WTC11 (cell line): Measurements from ENCODE around the gene FCER1G. TPM values are rescaled to one million over a fixed set of nuclear protein-coding genes. Genes with fewer than 3 reads are reported as not detected.

Source experiments
- ATAC-seq: fragments of 200-7000 bp; cut with Tn5 transposase; 2 replicates; pipeline ENCODE4 v1.10.0; 2021; ENCODE audit warnings: mild to moderate bottlenecking, moderate library complexity
- CTCF ChIA-PET: fragments of 300-600 bp; sonication (Branson Sonifier 250); formaldehyde crosslinking; loops from one replicate; lab custom pipeline; 2021; ENCODE audit warnings: antibody characterized with exemption; lab: Charles Lee
- POLR2A ChIA-PET: fragments of 350-600 bp; sonication (Branson Sonifier 250); formaldehyde crosslinking; loops from one replicate; lab custom pipeline; 2021; ENCODE audit warnings: antibody characterized with exemption; lab: Charles Lee
- DNase-seq: peaks from one replicate; pipeline ENCODE4 v3.0.0; 2021; ENCODE audit warnings: low spot score
- H3K27ac Mint-ChIP-seq: 2 replicates; pipeline ENCODE4 v1.8.0; 2021; ENCODE audit warnings: mixed read lengths
- H3K27me3 Mint-ChIP-seq: 2 replicates; pipeline ENCODE4 v1.8.0; 2021; ENCODE audit warnings: low read depth, mild to moderate bottlenecking, moderate library complexity, mixed read lengths
- H3K36me3 Mint-ChIP-seq: 2 replicates; pipeline ENCODE4 v1.8.0; 2021; ENCODE audit warnings: mixed read lengths
- H3K4me1 Mint-ChIP-seq: 2 replicates; pipeline ENCODE4 v1.8.0; 2022; ENCODE audit warnings: mixed read lengths
- H3K4me3 Mint-ChIP-seq: 2 replicates; pipeline ENCODE4 v1.8.0; 2021; ENCODE audit warnings: mild to moderate bottlenecking, moderate library complexity, mixed read lengths
- H3K9me3 Mint-ChIP-seq: 2 replicates; pipeline ENCODE4 v1.8.0; 2021; ENCODE audit warnings: mixed read lengths
- AFF4 ChIP-seq: sonication (generic); formaldehyde crosslinking; IDR thresholded peaks from 2 replicates; pipeline ENCODE4 v1.8.1; 2023; ENCODE audit warnings: mild to moderate bottlenecking, missing genetic modification reagents, borderline replicate concordance
- ATF2 ChIP-seq: sonication (generic); formaldehyde crosslinking; IDR thresholded peaks from 2 replicates; pipeline ENCODE4 v1.8.1; 2022; ENCODE audit warnings: low read depth, missing genetic modification reagents, borderline replicate concordance
- CDX4 ChIP-seq: fragments of 250-450 bp; sonication (Bioruptor Pico); IDR thresholded peaks from 2 replicates; pipeline ENCODE4 v1.9.0; 2021; ENCODE audit warnings: moderate library complexity, mild to moderate bottlenecking, inconsistent platforms, borderline replicate concordance
- CREB1 ChIP-seq: sonication (generic); formaldehyde crosslinking; IDR thresholded peaks from 2 replicates; pipeline ENCODE4 v1.8.0; 2023; ENCODE audit warnings: mild to moderate bottlenecking, missing genetic modification reagents
- CREM ChIP-seq: sonication (generic); formaldehyde crosslinking; IDR thresholded peaks from 2 replicates; pipeline ENCODE4 v1.8.1; 2022; ENCODE audit warnings: mild to moderate bottlenecking, missing genetic modification reagents, moderate library complexity
- ESRRA ChIP-seq: sonication (generic); formaldehyde crosslinking; IDR thresholded peaks from 2 replicates; pipeline ENCODE4 v1.8.1; 2022; ENCODE audit warnings: mild to moderate bottlenecking, missing genetic modification reagents, borderline replicate concordance
- FOXJ3 ChIP-seq: sonication (generic); formaldehyde crosslinking; IDR thresholded peaks from 2 replicates; pipeline ENCODE4 v1.9.0; 2021; ENCODE audit warnings: missing genetic modification reagents, mild to moderate bottlenecking, borderline replicate concordance
- FOXK1 ChIP-seq: sonication (generic); formaldehyde crosslinking; IDR thresholded peaks from 2 replicates; pipeline ENCODE4 v1.8.0; 2022; ENCODE audit warnings: mild to moderate bottlenecking, moderate library complexity, missing genetic modification reagents
- FOXP1 ChIP-seq: sonication (generic); formaldehyde crosslinking; IDR thresholded peaks from 2 replicates; pipeline ENCODE4 v1.8.0; 2022; ENCODE audit warnings: missing genetic modification reagents, mild to moderate bottlenecking, moderate library complexity, borderline replicate concordance
- GABPB1 ChIP-seq: sonication (generic); formaldehyde crosslinking; IDR thresholded peaks from 2 replicates; pipeline ENCODE4 v1.8.1; 2023; ENCODE audit warnings: mild to moderate bottlenecking, missing genetic modification reagents
- GTF2I ChIP-seq: fragments of 250-450 bp; sonication (Bioruptor Pico); conservative IDR thresholded peaks from 2 replicates; pipeline ENCODE4 v1.4.0; 2021; ENCODE audit warnings: mild to moderate bottlenecking
- HMGA2 ChIP-seq: fragments of 250-450 bp; sonication (Bioruptor Pico); IDR thresholded peaks from 2 replicates; pipeline ENCODE4 v1.4.0; 2021; ENCODE audit warnings: mild to moderate bottlenecking, moderate library complexity
- MAX ChIP-seq: sonication (generic); formaldehyde crosslinking; IDR thresholded peaks from 2 replicates; pipeline ENCODE4 v1.8.0; 2022; ENCODE audit warnings: mild to moderate bottlenecking, missing genetic modification reagents
- NFE2L1 ChIP-seq: sonication (generic); formaldehyde crosslinking; IDR thresholded peaks from 2 replicates; pipeline ENCODE4 v1.8.1; 2023; ENCODE audit warnings: missing genetic modification reagents
- NR2C2 ChIP-seq: sonication (generic); formaldehyde crosslinking; IDR thresholded peaks from 2 replicates; pipeline ENCODE4 v1.8.0; 2022; ENCODE audit warnings: mild to moderate bottlenecking, missing genetic modification reagents
- PRRX2 ChIP-seq: fragments of 250-450 bp; sonication (Bioruptor Pico); IDR thresholded peaks from 2 replicates; pipeline ENCODE4 v1.8.0; 2021; ENCODE audit warnings: mild to moderate bottlenecking
- RORB ChIP-seq: fragments of 250-450 bp; sonication (Bioruptor Pico); IDR thresholded peaks from 2 replicates; pipeline ENCODE4 v1.9.0; 2021; ENCODE audit warnings: mild to moderate bottlenecking
- TP53 ChIP-seq: sonication (generic); formaldehyde crosslinking; IDR thresholded peaks from 2 replicates; pipeline ENCODE4 v1.8.1; 2023; ENCODE audit warnings: mild to moderate bottlenecking, missing genetic modification reagents
- USF2 ChIP-seq: sonication (generic); formaldehyde crosslinking; IDR thresholded peaks from 2 replicates; pipeline ENCODE4 v1.8.1; 2023; ENCODE audit warnings: mild to moderate bottlenecking, missing genetic modification reagents, moderate library complexity
- ZMAT4 ChIP-seq: fragments of 250-450 bp; sonication (Bioruptor Pico); IDR thresholded peaks from 2 replicates; pipeline ENCODE4 v1.9.0; 2021; ENCODE audit warnings: mild to moderate bottlenecking
- ZNF138 ChIP-seq: sonication (generic); formaldehyde crosslinking; conservative IDR thresholded peaks from 2 replicates; pipeline ENCODE4 v1.8.1; 2022; ENCODE audit warnings: mild to moderate bottlenecking, moderate library complexity, missing genetic modification reagents
- ZNF263 ChIP-seq: sonication (generic); formaldehyde crosslinking; IDR thresholded peaks from 2 replicates; pipeline ENCODE4 v1.8.1; 2022; ENCODE audit warnings: low read depth, mild to moderate bottlenecking, moderate library complexity, missing genetic modification reagents
- ZNF396 ChIP-seq: fragments of 250-450 bp; sonication (Bioruptor Pico); IDR thresholded peaks from 2 replicates; pipeline ENCODE4 v1.8.0; 2021; ENCODE audit warnings: mild to moderate bottlenecking, moderate library complexity, borderline replicate concordance
- total RNA-seq: library from RNA; stranded (reverse); gene quantifications from 3 replicates; pipeline ENCODE4 v1.2.3, GENCODE V29; 2021

FCER1G gene
- total RNA-seq, 1 experiment from 2014 or later: 0.85 TPM

GRCh38 chr1:161176468-161177111 is 38.5 kb upstream of the FCER1G start:
- DNase-seq (no peak), ATAC-seq (peak; percentile 4)
- Mint-ChIP-seq H3K9me3 (no peaks in the 10 kb centered on the region), H3K4me1 (peaks cover 20% of the 10 kb centered on the region), H3K36me3 (peaks cover 34% of the 10 kb centered on the region), H3K27ac (peak overlapping the region; percentile 100; the same call in 1 of the 2 replicates), H3K4me3 (peak overlapping the region; percentile 97), H3K27me3 (no peaks in the 10 kb centered on the region)
- CTCF ChIA-PET: interaction anchor here (1.1 to 2.5 kb wide), 13 partner anchors 8 to 205 kb away, joined by 3 to 41 read pairs (median 6); partner anchors contain the start of genes KLHDC9, NDUFS2, PPOX and TOMM40L
- TF ChIP-seq RORB (CRISPR knock-in tag) (no peak), PRRX2 (CRISPR knock-in tag) (no peak), FOXK1 (no peak), MAX (CRISPR knock-in tag) (no peak), ESRRA (CRISPR knock-in tag) (no peak), AFF4 (CRISPR knock-in tag) (no peak), GTF2I (CRISPR knock-in tag) (no peak), TP53 (CRISPR knock-in tag) (0 out of 2 replicates have a peak, but pooled peaks have one; percentile 1), ATF2 (CRISPR knock-in tag) (no peak)
- POLR2A ChIA-PET: interaction anchor here (0.9 to 1.7 kb wide), 7 partner anchors 10 to 137 kb away, joined by 3 to 9 read pairs (median 3); partner anchors contain the start of genes ADAMTS4, DEDD, PPOX and SDHC

GRCh38 chr1:161177112-161177935 is 37.8 kb upstream of the FCER1G start, which contains the start of gene B4GALT3:
Gene B4GALT3 (minus strand): TSS chr1:161177507. CDS start chr1:161176060, 1,447 bp downstream.
- ChIA-PET CTCF (interaction anchor here (1.0 to 2.5 kb wide), 14 partner anchors 9 to 205 kb away, joined by 3 to 41 read pairs (median 6); partner anchors contain the start of genes KLHDC9, NDUFS2, PPOX and TOMM40L), POLR2A (interaction anchor here (0.9 to 1.7 kb wide), 7 partner anchors 11 to 137 kb away, joined by 3 to 9 read pairs (median 3); partner anchors contain the start of genes ADAMTS4, DEDD, PPOX and SDHC)
- H3K4me3 Mint-ChIP-seq: peak within 1 kb of the TSS; percentile 97
- DNase-seq (peak; percentile 97), ATAC-seq (peak; percentile 88)
- peaks cover 27% of the 10 kb centered on the region for H3K36me3 Mint-ChIP-seq
- no peaks in the 10 kb centered on the region for H3K9me3 Mint-ChIP-seq
- H3K4me1 Mint-ChIP-seq: peaks cover 20% of the 10 kb centered on the region
- H3K27me3 Mint-ChIP-seq: no peaks in the 10 kb centered on the region
- H3K27ac Mint-ChIP-seq: peak within 1 kb of the TSS; percentile 100
- TF ChIP-seq MAX (CRISPR knock-in tag): peak; percentile 83; the same call in 1 of the 2 replicates
- TF ChIP-seq CREM: peak; percentile 41; the same call in 1 of the 2 replicates
- peak; percentile 31; the same call in 1 of the 2 replicates for TF ChIP-seq NFE2L1 (CRISPR knock-in tag)
- no peak for TF ChIP-seq FOXJ3 (CRISPR knock-in tag)
- TF ChIP-seq CDX4 (CRISPR knock-in tag): no peak
- no peak for TF ChIP-seq HMGA2 (CRISPR knock-in tag)
- TF ChIP-seq FOXP1 (CRISPR knock-in tag): no peak
- TF ChIP-seq ZNF263 (CRISPR knock-in tag): no peak; the same call in 1 of the 2 replicates
- no peak for TF ChIP-seq ZMAT4
- TF ChIP-seq ZNF138: no peak
- TF ChIP-seq ESRRA (CRISPR knock-in tag): peak; percentile 83; the same call in 1 of the 2 replicates
- peak; percentile 34; the same call in 1 of the 2 replicates for TF ChIP-seq CREB1 (CRISPR knock-in tag)
- TF ChIP-seq ZNF396: no peak
- TF ChIP-seq NR2C2 (CRISPR knock-in tag): no peak
- peak; percentile 59 for TF ChIP-seq USF2 (CRISPR knock-in tag)
- peak; percentile 42 for TF ChIP-seq GABPB1 (CRISPR knock-in tag)
